Kidney (tissue), 14 donors: ENCODE results near the gene MAML3. TPM values are rescaled to one million over a fixed set of nuclear protein-coding genes. Genes with fewer than 3 reads are reported as not detected.

Experiments used
- DNase-seq, 5 donors: peaks; one replicate each; pipeline ENCODE4 v3.0.0-alpha.2; 2013 to 2020
- FAIRE-seq: peaks from 2 replicates; lab custom pipeline; 2012; peaks lifted over from hg19 to GRCh38; lab: Jason Lieb, UNC
- H3K27ac ChIP-seq, 2 donors: one replicate each; pipeline ENCODE4 v1.7.0; 2013; ENCODE audit warnings: low read depth in 2 of 2, low read length in 2 of 2, inconsistent platforms in 1 of 2
- H3K27me3 ChIP-seq: one replicate; pipeline ENCODE4 v1.7.1; 2013; ENCODE audit warnings: low read length, inconsistent platforms; ENCODE audit not compliant: control insufficient read depth, insufficient read depth
- H3K36me3 ChIP-seq, 3 donors: one replicate each; pipeline versions ENCODE4 v1.7.0 to v1.7.1; 2013; ENCODE audit warnings: low read length in 3 of 3, control low read depth in 1 of 3, inconsistent platforms in 1 of 3; ENCODE audit not compliant: insufficient read depth in 3 of 3, control insufficient read depth in 2 of 3
- H3K4me1 ChIP-seq, 3 donors: one replicate each; pipeline versions ENCODE4 v1.7.0 to v1.7.1; 2013; ENCODE audit warnings: low read length in 3 of 3, inconsistent platforms in 1 of 3, low read depth in 1 of 3; ENCODE audit not compliant: control insufficient read depth in 2 of 3, insufficient read depth in 2 of 3
- H3K4me3 ChIP-seq, 3 donors: one replicate each; pipeline versions ENCODE4 v1.7.0 to v1.8.1; 2013; ENCODE audit warnings: low read length in 3 of 3, control low read depth in 1 of 3, inconsistent platforms in 1 of 3
- H3K9ac ChIP-seq, 3 donors: one replicate each; pipeline versions ENCODE4 v1.7.0 to v1.7.1; 2013; ENCODE audit warnings: low read length in 3 of 3, control low read depth in 1 of 3, inconsistent platforms in 1 of 3
- H3K9me3 ChIP-seq, 3 donors: one replicate each; pipeline versions ENCODE4 v1.7.0 to v1.7.1; 2013; ENCODE audit warnings: low read length in 3 of 3, control low read depth in 1 of 3, inconsistent platforms in 1 of 3; ENCODE audit not compliant: control insufficient read depth in 2 of 3, insufficient read depth in 1 of 3
- intact Hi-C: fragments of 100-400 bp; cut with DNase I; formaldehyde crosslinking; loops from one replicate; pipeline ENCODE4 v1.11.1; 2022
- polyA plus RNA-seq: library from polyadenylated mRNA; stranded (reverse); fragments of 350-450 nt; fragmentation: Illumina TruSeq; extraction: RNeasy Lipid Tissue Mini Kit (QIAGEN cat#74804); gene quantifications from one replicate; pipeline ENCODE4 v1.2.3, GENCODE V29; 2014; ENCODE audit warnings: low read depth, low replicate concordance; ENCODE audit not compliant: insufficient read depth
- total RNA-seq: library from RNA; stranded (reverse); fragmentation: NEBNext Ultra II Directional; extraction: Animal tissue kit (Norgen Biotek cat#: 25700); gene quantifications from one replicate; pipeline ENCODE4 v1.2.1, GENCODE V29; 2021
- TF ChIP-seq, protein P1 (sequence below): IDR thresholded peaks from 3 replicates; pipeline ENCODE4 v1.5.1; 2012; ENCODE audit warnings: mild to moderate bottlenecking, moderate library complexity, borderline replicate concordance; ENCODE audit not compliant: insufficient read depth; ENCODE audit errors: extremely low read depth
- donor health status: control.
- donor health status: control.
- donor health status: control.
- donor health status: control.
- donor health status: control.
- donor health status: DM: yes; HTN: yes; CAD: no.
- donor health status: Normal renal cell carcinoma (clear cell type).

The MAML3 gene
- total and polyA plus RNA-seq, 2 donors from 2014 or later = 1.4 to 10.4 TPM

DNA sequence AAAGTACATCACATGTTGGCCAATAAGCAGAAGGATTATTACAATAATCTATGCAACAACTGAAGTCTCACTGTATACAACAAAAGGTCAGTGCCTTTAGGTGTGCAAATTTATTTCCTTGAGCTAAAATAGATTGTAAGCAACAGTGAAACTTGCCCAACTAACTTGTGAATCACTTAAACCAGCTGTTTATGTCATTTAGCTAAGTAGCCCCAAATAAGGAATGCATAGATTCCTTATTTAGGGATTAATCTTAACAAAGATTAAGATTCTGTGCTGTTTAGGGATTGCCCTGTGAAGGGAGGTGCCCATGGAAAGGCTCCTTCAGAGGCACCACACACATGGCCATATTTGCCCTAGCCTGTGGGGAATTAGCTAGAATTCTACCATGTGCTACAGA is 168.6 kb downstream of the MAML3 start:
- H3K4me1 ChIP-seq = no peaks in the 10 kb centered on the region
- no peak overlapping the region for H3K9ac ChIP-seq
- no peaks in the 10 kb centered on the region for H3K9me3 ChIP-seq
- H3K27ac ChIP-seq = no peak overlapping the region
- H3K36me3 ChIP-seq = no peaks in the 10 kb centered on the region
- intact Hi-C loops = no loop called here
- no peaks in the 10 kb centered on the region for H3K27me3 ChIP-seq
- H3K4me3 ChIP-seq = no peak overlapping the region
- DNase-seq (no peak), FAIRE-seq (no peak)
- TF ChIP-seq, protein P1, sequence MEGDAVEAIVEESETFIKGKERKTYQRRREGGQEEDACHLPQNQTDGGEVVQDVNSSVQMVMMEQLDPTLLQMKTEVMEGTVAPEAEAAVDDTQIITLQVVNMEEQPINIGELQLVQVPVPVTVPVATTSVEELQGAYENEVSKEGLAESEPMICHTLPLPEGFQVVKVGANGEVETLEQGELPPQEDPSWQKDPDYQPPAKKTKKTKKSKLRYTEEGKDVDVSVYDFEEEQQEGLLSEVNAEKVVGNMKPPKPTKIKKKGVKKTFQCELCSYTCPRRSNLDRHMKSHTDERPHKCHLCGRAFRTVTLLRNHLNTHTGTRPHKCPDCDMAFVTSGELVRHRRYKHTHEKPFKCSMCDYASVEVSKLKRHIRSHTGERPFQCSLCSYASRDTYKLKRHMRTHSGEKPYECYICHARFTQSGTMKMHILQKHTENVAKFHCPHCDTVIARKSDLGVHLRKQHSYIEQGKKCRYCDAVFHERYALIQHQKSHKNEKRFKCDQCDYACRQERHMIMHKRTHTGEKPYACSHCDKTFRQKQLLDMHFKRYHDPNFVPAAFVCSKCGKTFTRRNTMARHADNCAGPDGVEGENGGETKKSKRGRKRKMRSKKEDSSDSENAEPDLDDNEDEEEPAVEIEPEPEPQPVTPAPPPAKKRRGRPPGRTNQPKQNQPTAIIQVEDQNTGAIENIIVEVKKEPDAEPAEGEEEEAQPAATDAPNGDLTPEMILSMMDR = no peak

DNA sequence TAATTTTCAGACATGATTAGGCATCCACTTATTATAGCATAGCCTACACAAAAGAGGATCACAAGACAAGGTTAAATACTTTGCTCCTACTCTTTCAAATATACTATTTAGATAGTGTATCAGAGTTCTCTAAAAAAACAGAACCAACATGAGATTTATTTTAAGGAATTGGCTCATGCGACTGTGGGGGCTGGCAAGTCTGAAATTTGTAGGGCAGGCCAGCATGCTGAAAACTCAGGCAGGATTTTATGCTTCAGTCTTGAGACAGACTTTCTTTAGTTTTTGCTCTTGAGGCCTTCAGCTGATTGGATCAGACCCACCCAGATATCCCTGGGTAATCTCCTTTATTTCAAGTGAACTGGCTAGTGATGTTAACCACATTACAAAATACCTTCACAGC is 169.5 kb downstream of the MAML3 start:
- FAIRE-seq = no peak
- Histone ChIP-seq H3K27me3 (no peaks in the 10 kb centered on the region), H3K9ac (no peak overlapping the region), H3K4me1 (no peaks in the 10 kb centered on the region), H3K27ac (no peak overlapping the region), H3K9me3 (no peaks in the 10 kb centered on the region), H3K36me3 (no peaks in the 10 kb centered on the region), H3K4me3 (no peak overlapping the region)
- DNase-seq = no peak
- TF ChIP-seq, protein P1 = no peak
- intact Hi-C loops = no loop called here

DNA sequence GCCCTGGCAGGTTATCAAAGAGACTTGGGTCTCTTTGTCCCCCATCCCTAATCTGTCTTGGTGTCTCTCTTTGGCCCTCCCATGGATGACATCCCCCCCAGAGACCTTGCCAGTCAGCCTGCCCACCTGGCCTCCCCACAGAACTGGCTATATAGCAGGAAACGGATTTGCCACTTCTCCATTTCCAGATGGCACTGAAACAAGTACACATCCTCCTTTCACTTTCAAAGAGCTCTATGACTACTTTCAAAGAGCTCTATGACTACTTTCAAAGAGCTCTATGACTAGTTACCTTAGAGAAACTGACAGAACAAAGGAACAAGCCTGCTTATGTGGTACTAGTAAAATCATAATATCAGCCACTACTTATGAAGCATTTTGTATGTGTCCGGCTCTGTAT is 175.3 kb downstream of the MAML3 start:
- no peak for FAIRE-seq
- Histone ChIP-seq H3K4me3 (no peak overlapping the region), H3K27me3 (no peaks in the 10 kb centered on the region), H3K9ac (no peak overlapping the region), H3K4me1 (peaks cover 0 to 5% (median 0%) of the 10 kb centered on the region in 3 donors), H3K36me3 (no peaks in the 10 kb centered on the region), H3K27ac (no peak overlapping the region), H3K9me3 (no peaks in the 10 kb centered on the region)
- TF ChIP-seq, protein P1 = no peak
- intact Hi-C loops = no loop called here
- DNase-seq = no peak

DNA sequence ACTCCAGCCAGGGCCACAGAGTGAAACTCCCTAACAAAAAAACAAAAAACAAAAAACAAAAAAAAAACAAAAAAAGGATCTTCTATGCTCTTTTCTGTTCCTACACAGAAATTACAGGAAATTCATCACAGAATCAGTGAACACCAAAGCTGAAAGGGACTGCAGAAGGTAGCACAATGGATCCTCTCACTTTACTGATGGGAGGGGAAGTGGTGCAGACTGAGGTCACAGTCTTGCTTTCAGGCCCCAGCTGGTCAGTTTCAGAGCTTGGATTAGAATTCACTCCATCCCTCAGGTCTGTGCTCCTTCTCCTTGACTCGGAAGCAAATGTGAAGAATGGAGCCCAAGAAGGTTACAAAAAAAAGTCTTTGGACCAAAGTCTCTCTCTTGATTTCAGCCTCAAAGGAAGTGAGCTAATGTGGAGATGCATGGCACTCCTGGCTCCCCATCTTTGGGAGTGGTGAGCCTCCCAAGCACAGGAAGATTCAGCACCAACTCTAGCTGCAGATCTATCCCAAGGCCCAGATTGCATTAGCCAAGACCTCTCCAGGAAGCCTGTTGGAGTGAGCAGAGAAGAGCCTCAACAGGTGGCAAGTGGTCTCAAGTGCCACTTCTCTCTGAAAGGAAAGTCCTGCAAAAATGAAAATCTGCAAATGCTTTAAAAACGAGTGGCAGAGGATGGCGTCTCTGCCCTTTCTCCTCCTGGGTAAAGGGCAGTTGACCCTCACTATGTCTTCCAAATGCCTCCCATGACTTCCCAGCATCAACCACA is 176.0 kb downstream of the MAML3 start:
- FAIRE-seq = no peak
- Histone ChIP-seq H3K27ac (no peak overlapping the region), H3K27me3 (no peaks in the 10 kb centered on the region), H3K36me3 (no peaks in the 10 kb centered on the region), H3K9ac (no peak overlapping the region), H3K4me1 (peaks cover 0 to 5% (median 0%) of the 10 kb centered on the region in 3 donors), H3K4me3 (no peak overlapping the region), H3K9me3 (no peaks in the 10 kb centered on the region)
- intact Hi-C loops = no loop called here
- TF ChIP-seq, protein P1 = no peak
- no peak for DNase-seq
